Measurements from ENCODE around the gene POU2F2. TPM values are rescaled to one million over a fixed set of nuclear protein-coding genes. Genes with fewer than 3 reads are reported as not detected.

POU2F2 gene
- total RNA-seq, 2 donors from 2014 or later: 1.8 to 2.6 TPM

- Histone ChIP-seq H3K9me3 (ENCODE audit: control insufficient read depth, low read length) (no peaks in the 10 kb centered on the region), H3K27me3 (ENCODE audit: control insufficient read depth, insufficient read depth, low read length, poor library complexity, severe bottlenecking) (no peaks in the 10 kb centered on the region), H3K9ac (ENCODE audit: extremely low read depth, low read length, poor library complexity, severe bottlenecking) (no peak overlapping the region), H3K36me3 (ENCODE audit: control insufficient read depth, insufficient read depth, low read length) (no peaks in the 10 kb centered on the region), H3K4me3 (ENCODE audit: low read length) (no peak overlapping the region), H3K27ac (ENCODE audit: low read depth, low read length) (no peak overlapping the region), H3K4me1 (ENCODE audit: control insufficient read depth, insufficient read depth, low read length) (no peaks in the 10 kb centered on the region)
- H3K4me1 Mint-ChIP-seq: peaks cover 3% of the 10 kb centered on the region
- no peaks in the 10 kb centered on the region for H3K9me3 Mint-ChIP-seq
- no peaks in the 10 kb centered on the region for H3K36me3 Mint-ChIP-seq (ENCODE audit: low read depth)
- DNase-seq: no peak
- 89 to 91% methylated on average over 4 to 12 of the region's 13 CpGs for WGBS, 2 experiments (ENCODE audit: insufficient coverage in 1 of 2, insufficient read length in 1 of 2)
- TF ChIP-seq CTCF (conservative IDR thresholded peaks at IDR 0.05): no peak
- H3K27me3 Mint-ChIP-seq (ENCODE audit: insufficient read depth): peaks cover 15% of the 10 kb centered on the region
- no peak overlapping the region for H3K27ac Mint-ChIP-seq
- no peak overlapping the region for H3K4me3 Mint-ChIP-seq
Measured at GRCh38 chr19:42091300-42091699, 40.9 kb downstream of the POU2F2 start.

GRCh38 chr19:42090672-42091071 is 41.6 kb downstream of the POU2F2 start:
- no peak overlapping the region for H3K27ac Mint-ChIP-seq
- no peak overlapping the region for H3K27ac ChIP-seq (ENCODE audit: low read depth, low read length)
- no peak for DNase-seq

DNA sequence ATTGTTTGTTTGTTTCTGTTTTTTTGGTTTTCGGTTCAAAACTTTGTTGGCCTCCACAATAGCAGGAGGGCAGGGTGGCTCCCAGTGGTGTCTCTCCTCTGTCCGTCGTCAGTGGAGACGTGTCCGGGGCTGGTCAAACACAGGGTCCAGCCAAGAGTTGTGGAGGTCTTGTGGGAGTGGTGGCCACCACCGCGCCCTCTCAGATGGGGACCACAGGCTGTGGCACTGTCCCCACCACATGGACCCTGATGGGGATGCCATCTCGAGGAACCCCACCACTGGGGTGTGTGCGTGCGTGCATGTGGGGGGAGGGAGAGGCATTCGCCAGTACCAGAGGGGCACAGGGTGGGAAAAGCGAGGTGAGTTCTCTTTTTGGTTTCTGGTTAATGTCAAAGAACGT is 42.5 kb downstream of the POU2F2 start:
- no peak for TF ChIP-seq CTCF (conservative IDR thresholded peaks at IDR 0.05)
- no peaks in the 10 kb centered on the region for H3K27me3 ChIP-seq (ENCODE audit: control insufficient read depth, insufficient read depth, low read length, poor library complexity, severe bottlenecking)
- peaks cover 3% of the 10 kb centered on the region for H3K4me1 Mint-ChIP-seq
- H3K9me3 Mint-ChIP-seq: no peaks in the 10 kb centered on the region
- no peaks in the 10 kb centered on the region for H3K9me3 ChIP-seq (ENCODE audit: control insufficient read depth, low read length)
- no peak overlapping the region for H3K27ac ChIP-seq (ENCODE audit: low read depth, low read length)
- H3K27ac Mint-ChIP-seq: no peak overlapping the region
- H3K4me1 ChIP-seq (ENCODE audit: control insufficient read depth, insufficient read depth, low read length): no peaks in the 10 kb centered on the region
- H3K36me3 ChIP-seq (ENCODE audit: control insufficient read depth, insufficient read depth, low read length): no peaks in the 10 kb centered on the region
- no peak overlapping the region for H3K4me3 ChIP-seq (ENCODE audit: low read length)
- H3K27me3 Mint-ChIP-seq (ENCODE audit: insufficient read depth): peaks cover 10% of the 10 kb centered on the region
- DNase-seq: no peak
- H3K4me3 Mint-ChIP-seq: no peak overlapping the region
- H3K36me3 Mint-ChIP-seq (ENCODE audit: low read depth): no peaks in the 10 kb centered on the region
- WGBS, 2 experiments (ENCODE audit: insufficient coverage in 1 of 2, insufficient read length in 1 of 2): 89 to 93% methylated on average over 10 to 13 of the region's 13 CpGs
- no peak overlapping the region for H3K9ac ChIP-seq (ENCODE audit: extremely low read depth, low read length, poor library complexity, severe bottlenecking)

More at GRCh38 chr19:42090672-42091071, 41.6 kb downstream of the POU2F2 start:
- Histone ChIP-seq H3K4me3 (ENCODE audit: low read length) (no peak overlapping the region), H3K9me3 (ENCODE audit: control insufficient read depth, low read length) (no peaks in the 10 kb centered on the region), H3K4me1 (ENCODE audit: control insufficient read depth, insufficient read depth, low read length) (no peaks in the 10 kb centered on the region), H3K36me3 (ENCODE audit: control insufficient read depth, insufficient read depth, low read length) (no peaks in the 10 kb centered on the region), H3K9ac (ENCODE audit: extremely low read depth, low read length, poor library complexity, severe bottlenecking) (no peak overlapping the region), H3K27me3 (ENCODE audit: control insufficient read depth, insufficient read depth, low read length, poor library complexity, severe bottlenecking) (no peaks in the 10 kb centered on the region)
- H3K27me3 Mint-ChIP-seq (ENCODE audit: insufficient read depth): peaks cover 14% of the 10 kb centered on the region
- no peak overlapping the region for H3K4me3 Mint-ChIP-seq
- WGBS, 2 experiments (ENCODE audit: insufficient coverage in 1 of 2, insufficient read length in 1 of 2): 78% methylated on average over 9 of the region's 9 CpGs; no CpG with 5 or more reads in 1 of the 2 experiments
- H3K9me3 Mint-ChIP-seq: no peaks in the 10 kb centered on the region
- no peak for TF ChIP-seq CTCF (conservative IDR thresholded peaks at IDR 0.05)
- H3K36me3 Mint-ChIP-seq (ENCODE audit: low read depth): no peaks in the 10 kb centered on the region
- H3K4me1 Mint-ChIP-seq: peaks cover 3% of the 10 kb centered on the region

Measured in endodermal cell (in vitro differentiated cells).